ENCODE results near the gene LEPR.

DNA sequence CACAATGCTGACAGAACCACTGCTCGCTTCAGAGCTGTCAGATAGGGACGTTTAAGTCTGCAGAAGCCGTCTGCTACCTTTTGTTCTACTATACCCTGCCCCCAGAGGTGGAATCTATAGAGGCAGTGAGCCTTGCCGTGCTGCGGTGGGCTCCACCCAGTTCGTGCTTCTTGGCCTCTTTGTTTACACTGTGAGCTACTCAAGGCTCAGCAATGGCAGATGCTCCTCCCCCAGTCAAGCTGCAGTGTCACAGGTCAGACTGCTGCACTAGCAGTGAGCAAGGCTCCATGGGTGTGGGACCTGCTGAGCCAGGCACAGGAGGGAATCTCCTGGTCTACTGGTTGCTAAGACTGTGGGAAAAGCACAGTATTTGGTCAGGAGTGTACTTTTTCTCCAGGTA, 47.1 kb downstream of the LEPR start:
- TF ChIP-seq POLR2AphosphoS5 (IDR thresholded peaks at IDR 0.05; ENCODE audit: borderline replicate concordance, low read depth, low read length) = no peak
- no peak for TF ChIP-seq FOXP2 (optimal IDR thresholded peaks at IDR 0.05; ENCODE audit: control extremely low read depth, extremely low read length, insufficient read depth)
- TF ChIP-seq EZH2 (IDR thresholded peaks at IDR 0.05) = no peak

All from SK-N-MC (cell line).